GM19043 (cell line): ENCODE results near the gene MRPL54.

Experiments used
- ATAC-seq: cut with Tn5 transposase; IDR thresholded peaks from one replicate; pipeline ENCODE4 v1.9.1; 2021; ENCODE audit warnings: low read depth; ENCODE audit not compliant: unreplicated experiment

Gene MRPL54

GRCh38 chr19:3762501-3763459 lies at the start of gene MRPL54:
TSS of gene MRPL54 (plus strand) at chr19:3762682. CDS start at chr19:3762701, 19 bp downstream.
- ATAC-seq: peak; percentile 69

- no peak for ATAC-seq
Observed at GRCh38 chr19:3716147-3716668, 46.3 kb upstream of the MRPL54 start.

GRCh38 chr19:3719868-3720267 lies 42.6 kb upstream of the MRPL54 start:
- no peak for ATAC-seq

GRCh38 chr19:3720349-3720917 lies 42.0 kb upstream of the MRPL54 start:
- no peak for ATAC-seq

GRCh38 chr19:3721131-3721886 lies 41.2 kb upstream of the MRPL54 start:
- no peak for ATAC-seq

- no peak for ATAC-seq
Observed at GRCh38 chr19:3721887-3722442, 40.5 kb upstream of the MRPL54 start.

- ATAC-seq: no peak
Observed at GRCh38 chr19:3722443-3723109, 39.9 kb upstream of the MRPL54 start.

- ATAC-seq: no peak
Observed at GRCh38 chr19:3723110-3723488, 39.4 kb upstream of the MRPL54 start.

GRCh38 chr19:3723883-3724282 lies 38.6 kb upstream of the MRPL54 start:
- ATAC-seq: no peak

GRCh38 chr19:3725121-3725520 lies 37.4 kb upstream of the MRPL54 start:
- no peak for ATAC-seq

- no peak for ATAC-seq
Observed at GRCh38 chr19:3725640-3726310, 36.7 kb upstream of the MRPL54 start.

- no peak for ATAC-seq
Observed at GRCh38 chr19:3730457-3730958, 32.0 kb upstream of the MRPL54 start.

- ATAC-seq: no peak
Observed at GRCh38 chr19:3732108-3732507, 30.4 kb upstream of the MRPL54 start.

GRCh38 chr19:3733549-3734309 lies 28.8 kb upstream of the MRPL54 start:
- ATAC-seq: no peak

GRCh38 chr19:3734310-3734600 lies 28.2 kb upstream of the MRPL54 start:
- ATAC-seq: no peak

- no peak for ATAC-seq
Observed at GRCh38 chr19:3736106-3736724, 26.3 kb upstream of the MRPL54 start.

GRCh38 chr19:3737487-3738205 lies 24.8 kb upstream of the MRPL54 start:
- no peak for ATAC-seq
